ENCODE data around the gene RETN. TPM values are rescaled to one million over a fixed set of nuclear protein-coding genes. Genes with fewer than 3 reads are reported as not detected.
A peak's percentile ranks its signal among the peaks of the same experiment; 100 is the strongest.

The RETN gene
- total RNA-seq, 1 donor from 2014 or later, result not detected

GRCh38 chr19:7655581-7655980 is 13.3 kb upstream of the RETN start:
- Mint-ChIP-seq H3K4me3 (ENCODE audit: low read depth) (no peak overlapping the region), H3K27ac (no peak overlapping the region), H3K36me3 (ENCODE audit: low read depth) (no peaks in the 10 kb centered on the region), H3K4me1 (ENCODE audit: low read depth) (peaks cover 22% of the 10 kb centered on the region), H3K9me3 (no peaks in the 10 kb centered on the region), H3K27me3 (ENCODE audit: low read depth) (peaks cover 3% of the 10 kb centered on the region)
- no peak for DNase-seq (ENCODE audit: low spot score)
- intact Hi-C loops (cut with micrococcal nuclease), result no loop called here

GRCh38 chr19:7657131-7657751 is 11.6 kb upstream of the RETN start:
- DNase-seq (ENCODE audit: low spot score), result no peak
- intact Hi-C loops (cut with micrococcal nuclease), result no loop called here
- no peak overlapping the region for H3K27ac Mint-ChIP-seq
- H3K4me1 Mint-ChIP-seq (ENCODE audit: low read depth), result peaks cover 19% of the 10 kb centered on the region
- H3K4me3 Mint-ChIP-seq (ENCODE audit: low read depth), result no peak overlapping the region
- H3K9me3 Mint-ChIP-seq, result no peaks in the 10 kb centered on the region
- no peaks in the 10 kb centered on the region for H3K36me3 Mint-ChIP-seq (ENCODE audit: low read depth)
- peaks cover 3% of the 10 kb centered on the region for H3K27me3 Mint-ChIP-seq (ENCODE audit: low read depth)

- no peaks in the 10 kb centered on the region for H3K9me3 Mint-ChIP-seq
- H3K4me3 Mint-ChIP-seq (ENCODE audit: low read depth), result peak overlapping the region; percentile 45
- H3K36me3 Mint-ChIP-seq (ENCODE audit: low read depth), result no peaks in the 10 kb centered on the region
- peak; percentile 37 for DNase-seq (ENCODE audit: low spot score)
- H3K27me3 Mint-ChIP-seq (ENCODE audit: low read depth), result peaks cover 3% of the 10 kb centered on the region
- intact Hi-C loops (cut with micrococcal nuclease), result no loop called here
- peaks cover 14% of the 10 kb centered on the region for H3K4me1 Mint-ChIP-seq (ENCODE audit: low read depth)
- H3K27ac Mint-ChIP-seq, result peak overlapping the region; percentile 22
Observed at GRCh38 chr19:7658219-7658686, 10.6 kb upstream of the RETN start.

GRCh38 chr19:7661744-7662538 is 6.9 kb upstream of the RETN start:
- H3K4me1 Mint-ChIP-seq (ENCODE audit: low read depth), result peaks cover 12% of the 10 kb centered on the region
- H3K9me3 Mint-ChIP-seq, result no peaks in the 10 kb centered on the region
- no peak for DNase-seq (ENCODE audit: low spot score)
- H3K27ac Mint-ChIP-seq, result no peak overlapping the region
- H3K36me3 Mint-ChIP-seq (ENCODE audit: low read depth), result no peaks in the 10 kb centered on the region
- intact Hi-C loops (cut with micrococcal nuclease), result no loop called here
- peaks cover 10% of the 10 kb centered on the region for H3K27me3 Mint-ChIP-seq (ENCODE audit: low read depth)
- H3K4me3 Mint-ChIP-seq (ENCODE audit: low read depth), result no peak overlapping the region

- Mint-ChIP-seq H3K4me3 (ENCODE audit: low read depth) (no peak overlapping the region), H3K4me1 (ENCODE audit: low read depth) (peaks cover 6% of the 10 kb centered on the region), H3K36me3 (ENCODE audit: low read depth) (no peaks in the 10 kb centered on the region), H3K27me3 (ENCODE audit: low read depth) (peaks cover 10% of the 10 kb centered on the region), H3K9me3 (no peaks in the 10 kb centered on the region), H3K27ac (no peak overlapping the region)
- intact Hi-C loops (cut with micrococcal nuclease), result no loop called here
- DNase-seq (ENCODE audit: low spot score), result no peak
Observed at GRCh38 chr19:7662657-7663056, 6.2 kb upstream of the RETN start.

GRCh38 chr19:7663706-7664105 is 5.1 kb upstream of the RETN start:
- no peak overlapping the region for H3K4me3 Mint-ChIP-seq (ENCODE audit: low read depth)
- no peaks in the 10 kb centered on the region for H3K4me1 Mint-ChIP-seq (ENCODE audit: low read depth)
- no peak overlapping the region for H3K27ac Mint-ChIP-seq
- no peaks in the 10 kb centered on the region for H3K36me3 Mint-ChIP-seq (ENCODE audit: low read depth)
- intact Hi-C loops (cut with micrococcal nuclease), result no loop called here
- no peak for DNase-seq (ENCODE audit: low spot score)
- H3K9me3 Mint-ChIP-seq, result no peaks in the 10 kb centered on the region
- peaks cover 10% of the 10 kb centered on the region for H3K27me3 Mint-ChIP-seq (ENCODE audit: low read depth)

GRCh38 chr19:7665076-7665475 is 3.8 kb upstream of the RETN start:
- no peaks in the 10 kb centered on the region for H3K9me3 Mint-ChIP-seq
- H3K36me3 Mint-ChIP-seq (ENCODE audit: low read depth), result no peaks in the 10 kb centered on the region
- DNase-seq (ENCODE audit: low spot score), result no peak
- H3K4me1 Mint-ChIP-seq (ENCODE audit: low read depth), result peaks cover 3% of the 10 kb centered on the region
- H3K27me3 Mint-ChIP-seq (ENCODE audit: low read depth), result peaks cover 17% of the 10 kb centered on the region
- H3K4me3 Mint-ChIP-seq (ENCODE audit: low read depth), result no peak overlapping the region
- H3K27ac Mint-ChIP-seq, result no peak overlapping the region
- intact Hi-C loops (cut with micrococcal nuclease), result no loop called here

GRCh38 chr19:7669641-7670040 is 792 bp downstream of the RETN start:
- Mint-ChIP-seq H3K4me1 (ENCODE audit: low read depth) (peaks cover 7% of the 10 kb centered on the region), H3K27ac (no peak overlapping the region), H3K4me3 (ENCODE audit: low read depth) (no peak overlapping the region), H3K9me3 (peaks cover 3% of the 10 kb centered on the region), H3K27me3 (ENCODE audit: low read depth) (peaks cover 35% of the 10 kb centered on the region), H3K36me3 (ENCODE audit: low read depth) (no peaks in the 10 kb centered on the region)
- DNase-seq (ENCODE audit: low spot score), result no peak
- intact Hi-C loops (cut with micrococcal nuclease), result no loop called here

GRCh38 chr19:7670150-7670783 is 1.4 kb downstream of the RETN start:
- peaks cover 3% of the 10 kb centered on the region for H3K9me3 Mint-ChIP-seq
- H3K4me3 Mint-ChIP-seq (ENCODE audit: low read depth), result peak overlapping the region; percentile 54
- H3K36me3 Mint-ChIP-seq (ENCODE audit: low read depth), result no peaks in the 10 kb centered on the region
- H3K27me3 Mint-ChIP-seq (ENCODE audit: low read depth), result peaks cover 35% of the 10 kb centered on the region
- intact Hi-C loops (cut with micrococcal nuclease), result no loop called here
- peaks cover 7% of the 10 kb centered on the region for H3K4me1 Mint-ChIP-seq (ENCODE audit: low read depth)
- H3K27ac Mint-ChIP-seq, result no peak overlapping the region
- DNase-seq (ENCODE audit: low spot score), result no peak

- peaks cover 3% of the 10 kb centered on the region for H3K9me3 Mint-ChIP-seq
- peak overlapping the region; percentile 54 for H3K4me3 Mint-ChIP-seq (ENCODE audit: low read depth)
- DNase-seq (ENCODE audit: low spot score), result no peak
- peaks cover 9% of the 10 kb centered on the region for H3K4me1 Mint-ChIP-seq (ENCODE audit: low read depth)
- H3K27me3 Mint-ChIP-seq (ENCODE audit: low read depth), result peaks cover 33% of the 10 kb centered on the region
- H3K36me3 Mint-ChIP-seq (ENCODE audit: low read depth), result no peaks in the 10 kb centered on the region
- intact Hi-C loops (cut with micrococcal nuclease), result no loop called here
- no peak overlapping the region for H3K27ac Mint-ChIP-seq
Observed at GRCh38 chr19:7670790-7671189, 1.9 kb downstream of the RETN start.

- DNase-seq (ENCODE audit: low spot score), result no peak
- peaks cover 3% of the 10 kb centered on the region for H3K9me3 Mint-ChIP-seq
- H3K27me3 Mint-ChIP-seq (ENCODE audit: low read depth), result peaks cover 42% of the 10 kb centered on the region
- H3K4me3 Mint-ChIP-seq (ENCODE audit: low read depth), result no peak overlapping the region
- intact Hi-C loops (cut with micrococcal nuclease), result no loop called here
- H3K27ac Mint-ChIP-seq, result no peak overlapping the region
- peaks cover 20% of the 10 kb centered on the region for H3K4me1 Mint-ChIP-seq (ENCODE audit: low read depth)
- no peaks in the 10 kb centered on the region for H3K36me3 Mint-ChIP-seq (ENCODE audit: low read depth)
Observed at GRCh38 chr19:7672522-7672921, 3.7 kb downstream of the RETN start.

GRCh38 chr19:7674010-7675005 is 5.5 kb downstream of the RETN start:
- peaks cover 3% of the 10 kb centered on the region for H3K9me3 Mint-ChIP-seq
- peaks cover 51% of the 10 kb centered on the region for H3K27me3 Mint-ChIP-seq (ENCODE audit: low read depth)
- peak; percentile 25 for DNase-seq (ENCODE audit: low spot score)
- intact Hi-C loops (cut with micrococcal nuclease), result no loop called here
- H3K4me3 Mint-ChIP-seq (ENCODE audit: low read depth), result no peak overlapping the region
- no peak overlapping the region for H3K27ac Mint-ChIP-seq
- H3K4me1 Mint-ChIP-seq (ENCODE audit: low read depth), result peaks cover 31% of the 10 kb centered on the region
- no peaks in the 10 kb centered on the region for H3K36me3 Mint-ChIP-seq (ENCODE audit: low read depth)
